GM21381 (cell line): ENCODE measurements around the gene PTGES3.
A peak's percentile ranks its signal among the peaks of the same experiment; 100 is the strongest.

Experiments used
- ATAC-seq: cut with Tn5 transposase; IDR thresholded peaks from one replicate; pipeline ENCODE4 v1.9.1; 2021; ENCODE audit warnings: mild to moderate bottlenecking, moderate library complexity; ENCODE audit not compliant: unreplicated experiment

Gene PTGES3

GRCh38 chr12:56631790-56632700 lies 56.0 kb downstream of the PTGES3 start:
- ATAC-seq: no peak

GRCh38 chr12:56630180-56630632 lies 57.9 kb downstream of the PTGES3 start, which contains the start of gene BAZ2A:
Gene BAZ2A, minus strand, starts transcription at chr12:56630326. Its CDS starts 12,796 bp downstream, at chr12:56617530.
- peak; percentile 52 for ATAC-seq

GRCh38 chr12:56629459-56630179 lies 58.5 kb downstream of the PTGES3 start:
- ATAC-seq: no peak

- no peak for ATAC-seq
These were observed 59.2 kb downstream of the PTGES3 start for GRCh38 chr12:56628671-56629458.

GRCh38 chr12:56626701-56627100 lies 61.4 kb downstream of the PTGES3 start:
- ATAC-seq: no peak

GRCh38 chr12:56622535-56622934 lies 65.5 kb downstream of the PTGES3 start:
- ATAC-seq: no peak

GRCh38 chr12:56616925-56617324 lies 71.2 kb downstream of the PTGES3 start:
- no peak for ATAC-seq

- no peak for ATAC-seq
These were observed 71.8 kb downstream of the PTGES3 start for GRCh38 chr12:56616244-56616643.

- no peak for ATAC-seq
These were observed 73.5 kb downstream of the PTGES3 start for GRCh38 chr12:56614627-56615026.
